Measurements from ENCODE around the gene UBE2I. TPM values are rescaled to one million over a fixed set of nuclear protein-coding genes. Genes with fewer than 3 reads are reported as not detected.
"Not testable (repeated sequence)": the region's sequence is repeated elsewhere in the genome, so short reads cannot be mapped to it uniquely, and the experiment has no call there.

The UBE2I gene
- total RNA-seq, 1 donor from 2014 or later = 86.6 TPM

GRCh38 chr16:1289477-1289866 is 20.0 kb upstream of the UBE2I start:
- DNase-seq (ENCODE audit: low spot score) = no peak
- intact Hi-C loops (cut with DNase I) = no loop called here

GRCh38 chr16:1290063-1290501 is 19.4 kb upstream of the UBE2I start:
- no peak for DNase-seq (ENCODE audit: low spot score)
- intact Hi-C loops (cut with DNase I) = no loop called here

GRCh38 chr16:1290860-1291575 is 18.4 kb upstream of the UBE2I start:
- no peak for DNase-seq (ENCODE audit: low spot score)
- intact Hi-C loops (cut with DNase I) = no loop called here

GRCh38 chr16:1291576-1291974 is 17.9 kb upstream of the UBE2I start:
- DNase-seq (ENCODE audit: low spot score) = no peak
- intact Hi-C loops (cut with DNase I) = no loop called here

GRCh38 chr16:1292208-1292607 is 17.2 kb upstream of the UBE2I start:
- DNase-seq (ENCODE audit: low spot score); intact Hi-C loops (cut with DNase I): not testable (repeated sequence)

- DNase-seq (ENCODE audit: low spot score); intact Hi-C loops (cut with DNase I): not testable (repeated sequence)
These were observed 16.6 kb upstream of the UBE2I start for GRCh38 chr16:1292808-1293207.

GRCh38 chr16:1293921-1294656 is 15.3 kb upstream of the UBE2I start:
- intact Hi-C loops (cut with DNase I) = no loop called here

GRCh38 chr16:1295465-1295864 is 14.0 kb upstream of the UBE2I start:
- no peak for DNase-seq (ENCODE audit: low spot score)
- intact Hi-C loops (cut with DNase I) = no loop called here

More at GRCh38 chr16:1293921-1294656, 15.3 kb upstream of the UBE2I start:
- DNase-seq (ENCODE audit: low spot score) = no peak

- DNase-seq (ENCODE audit: low spot score); intact Hi-C loops (cut with DNase I): not testable (repeated sequence)
These were observed 12.8 kb upstream of the UBE2I start for GRCh38 chr16:1296688-1297017.

GRCh38 chr16:1297018-1297696 is 12.3 kb upstream of the UBE2I start:
- intact Hi-C loops (cut with DNase I) = no loop called here
- no peak for DNase-seq (ENCODE audit: low spot score)

- DNase-seq (ENCODE audit: low spot score) = no peak
- intact Hi-C loops (cut with DNase I) = no loop called here
These were observed 11.0 kb upstream of the UBE2I start for GRCh38 chr16:1298406-1298805.

- DNase-seq (ENCODE audit: low spot score) = no peak
- intact Hi-C loops (cut with DNase I) = no loop called here
These were observed 10.2 kb upstream of the UBE2I start for GRCh38 chr16:1299012-1299867.

GRCh38 chr16:1299868-1300203 is 9.6 kb upstream of the UBE2I start:
- DNase-seq (ENCODE audit: low spot score) = no peak
- intact Hi-C loops (cut with DNase I) = no loop called here

GRCh38 chr16:1300664-1301476 is 8.6 kb upstream of the UBE2I start:
- intact Hi-C loops (cut with DNase I) = no loop called here
- no peak for DNase-seq (ENCODE audit: low spot score)

GRCh38 chr16:1301562-1301961 is 7.9 kb upstream of the UBE2I start:
- no peak for DNase-seq (ENCODE audit: low spot score)
- intact Hi-C loops (cut with DNase I) = no loop called here

GRCh38 chr16:1305823-1306222 is 3.6 kb upstream of the UBE2I start:
- intact Hi-C loops (cut with DNase I) = no loop called here
- no peak for DNase-seq (ENCODE audit: low spot score)

- intact Hi-C loops (cut with DNase I) = no loop called here
- no peak for DNase-seq (ENCODE audit: low spot score)
These were observed 3.1 kb upstream of the UBE2I start for GRCh38 chr16:1306334-1306733.

GRCh38 chr16:1308036-1308976 is 1.1 kb upstream of the UBE2I start:
- intact Hi-C loops (cut with DNase I) = no loop called here
- DNase-seq (ENCODE audit: low spot score) = no peak

Measured in cardiac septum (tissue), 1 donor.